ENCODE results near the gene DIP2A. TPM values are rescaled to one million over a fixed set of nuclear protein-coding genes. Genes with fewer than 3 reads are reported as not detected.
A peak's percentile ranks its signal among the peaks of the same experiment; 100 is the strongest.

DIP2A gene
- total and polyA plus RNA-seq, 7 donors, result 7.3 to 12.2 (median 11.0) TPM

DNA sequence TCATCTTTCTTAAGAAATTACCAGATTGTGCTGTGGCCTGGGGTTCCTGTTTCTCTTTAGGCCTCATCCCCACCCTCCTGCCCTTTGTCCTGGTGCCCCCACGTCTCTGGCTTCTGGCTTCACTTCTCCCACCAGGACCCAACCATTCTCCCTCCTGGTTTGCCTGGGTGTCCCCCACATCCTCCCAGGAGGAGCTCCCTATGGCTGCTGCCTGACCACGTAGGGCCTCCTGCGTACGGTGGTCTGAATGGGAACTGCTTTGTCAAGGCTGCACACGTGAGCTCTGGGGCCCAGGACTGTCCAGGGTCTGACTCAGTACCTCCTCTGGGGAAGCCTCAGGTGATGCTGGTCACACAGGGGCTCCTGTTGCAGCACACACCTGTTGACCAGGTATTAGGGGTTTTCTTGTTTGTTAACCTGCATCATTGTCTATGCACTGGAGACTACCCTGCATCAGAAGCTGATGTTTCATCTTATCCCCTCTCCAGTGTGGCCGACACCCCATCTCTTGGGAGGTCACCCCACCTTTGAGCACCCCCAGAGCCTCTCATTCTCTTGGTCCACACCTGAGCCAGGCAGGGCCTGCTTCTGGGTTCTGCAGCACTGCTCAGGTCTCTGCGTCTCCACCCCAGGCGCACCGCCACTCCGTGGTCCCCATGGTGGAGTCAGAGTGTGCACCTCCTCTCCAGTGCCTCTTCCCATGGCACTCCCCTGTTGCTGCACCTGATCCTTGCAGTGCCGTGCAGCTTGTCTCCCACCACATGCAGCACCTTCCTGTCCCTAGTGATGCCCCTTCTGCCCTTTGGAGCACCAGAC is 80.4 kb downstream of the DIP2A start:
- ATAC-seq (no peak), DNase-seq (peak in 1 of 2 donors; percentile 27)
- intact Hi-C loops (cut with DNase I), result no loop called here
- Histone ChIP-seq H3K4me1 (no peaks in the 10 kb centered on the region), H3K36me3 (ENCODE audit: insufficient read depth in 1 of 2, low read depth in 1 of 2) (peaks cover 0 to 100% of the 10 kb centered on the region in 2 donors), H3K4me3 (no peak overlapping the region), H3K9me3 (no peaks in the 10 kb centered on the region), H3K27ac (no peak overlapping the region), H3K27me3 (ENCODE audit: insufficient read depth in 3 of 3, low read length in 2 of 3) (no peaks in the 10 kb centered on the region)
- no peak for TF ChIP-seq CTCF (IDR thresholded peaks at IDR 0.05)
- WGBS, 3 donors, result 92 to 94% (median 92%) methylated on average over 11 of the region's 11 CpGs

- TF ChIP-seq CTCF (IDR thresholded peaks at IDR 0.05), result no peak
- no peak for ATAC-seq
- peaks cover under 1 to 100% of the 10 kb centered on the region in 2 donors for H3K36me3 ChIP-seq (ENCODE audit: insufficient read depth in 1 of 2, low read depth in 1 of 2)
Observed at GRCh38 chr21:46540087-46540710, 81.5 kb downstream of the DIP2A start.

GRCh38 chr21:46542588-46543124 is 84.0 kb downstream of the DIP2A start:
- no peak for TF ChIP-seq CTCF (IDR thresholded peaks at IDR 0.05)
- DNase-seq (peak in 1 of 2 donors; percentile 41), ATAC-seq (no peak)
- H3K27ac ChIP-seq, result no peak overlapping the region
- intact Hi-C loops (cut with DNase I), result no loop called here
- no peak overlapping the region for H3K4me3 ChIP-seq
- H3K27me3 ChIP-seq (ENCODE audit: insufficient read depth in 3 of 3, low read length in 2 of 3), result no peaks in the 10 kb centered on the region
- H3K36me3 ChIP-seq (ENCODE audit: insufficient read depth in 1 of 2, low read depth in 1 of 2), result peaks cover 8 to 100% of the 10 kb centered on the region in 2 donors
- WGBS, 3 donors, result 76 to 81% (median 79%) methylated on average over 8 of the region's 8 CpGs
- no peaks in the 10 kb centered on the region for H3K4me1 ChIP-seq
- H3K9me3 ChIP-seq, result no peaks in the 10 kb centered on the region

More at GRCh38 chr21:46540087-46540710, 81.5 kb downstream of the DIP2A start:
- no peaks in the 10 kb centered on the region for H3K9me3 ChIP-seq
- peak in 1 of 2 donors; percentile 22 for DNase-seq
- H3K4me1 ChIP-seq, result no peaks in the 10 kb centered on the region
- H3K27me3 ChIP-seq (ENCODE audit: insufficient read depth in 3 of 3, low read length in 2 of 3), result no peaks in the 10 kb centered on the region
- intact Hi-C loops (cut with DNase I), result no loop called here
- 90 to 91% (median 90%) methylated on average over 11 of the region's 11 CpGs for WGBS, 3 donors
- no peak overlapping the region for H3K4me3 ChIP-seq
- H3K27ac ChIP-seq, result no peak overlapping the region

DNA sequence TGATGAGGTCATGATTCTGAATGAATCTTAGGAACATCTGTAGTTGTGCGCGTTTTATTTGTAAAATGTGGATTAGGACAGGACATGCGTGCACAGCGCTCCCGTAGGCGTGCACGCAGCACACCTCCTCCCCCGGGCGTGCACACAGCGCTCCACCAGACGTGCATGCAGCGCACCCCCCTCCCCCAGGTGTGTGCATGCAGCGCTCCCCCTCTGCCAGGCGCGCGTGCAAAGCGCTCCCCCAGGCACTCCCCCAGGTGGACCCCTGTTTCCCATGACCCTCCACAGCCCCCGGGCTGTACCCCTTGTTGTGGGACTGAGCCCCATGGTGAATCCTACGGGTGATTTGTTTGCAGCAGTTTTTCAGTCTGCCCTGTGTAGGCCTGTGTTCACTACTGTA is 84.6 kb downstream of the DIP2A start:
- intact Hi-C loops (cut with DNase I), result no loop called here
- DNase-seq, result peak in 1 of 2 donors; percentile 14
- Histone ChIP-seq H3K27ac (no peak overlapping the region), H3K4me1 (no peaks in the 10 kb centered on the region), H3K36me3 (ENCODE audit: insufficient read depth in 1 of 2, low read depth in 1 of 2) (peaks cover 10 to 100% of the 10 kb centered on the region in 2 donors), H3K9me3 (no peaks in the 10 kb centered on the region), H3K4me3 (no peak overlapping the region), H3K27me3 (ENCODE audit: insufficient read depth in 3 of 3, low read length in 2 of 3) (no peaks in the 10 kb centered on the region)
- TF ChIP-seq CTCF (IDR thresholded peaks at IDR 0.05), result no peak
- no peak for ATAC-seq
- 86 to 95% (median 88%) methylated on average over 16 to 19 of the region's 19 CpGs for WGBS, 3 donors
